Measurements from ENCODE around the gene HYAL3. TPM values are rescaled to one million over a fixed set of nuclear protein-coding genes. Genes with fewer than 3 reads are reported as not detected.

The HYAL3 gene
- total and polyA plus RNA-seq, 10 of the 15 experiments (the other 5 are each of a cell fraction or from before 2014, with no cell fraction given) = 0.37 to 4.2 (median 2.8) TPM

DNA sequence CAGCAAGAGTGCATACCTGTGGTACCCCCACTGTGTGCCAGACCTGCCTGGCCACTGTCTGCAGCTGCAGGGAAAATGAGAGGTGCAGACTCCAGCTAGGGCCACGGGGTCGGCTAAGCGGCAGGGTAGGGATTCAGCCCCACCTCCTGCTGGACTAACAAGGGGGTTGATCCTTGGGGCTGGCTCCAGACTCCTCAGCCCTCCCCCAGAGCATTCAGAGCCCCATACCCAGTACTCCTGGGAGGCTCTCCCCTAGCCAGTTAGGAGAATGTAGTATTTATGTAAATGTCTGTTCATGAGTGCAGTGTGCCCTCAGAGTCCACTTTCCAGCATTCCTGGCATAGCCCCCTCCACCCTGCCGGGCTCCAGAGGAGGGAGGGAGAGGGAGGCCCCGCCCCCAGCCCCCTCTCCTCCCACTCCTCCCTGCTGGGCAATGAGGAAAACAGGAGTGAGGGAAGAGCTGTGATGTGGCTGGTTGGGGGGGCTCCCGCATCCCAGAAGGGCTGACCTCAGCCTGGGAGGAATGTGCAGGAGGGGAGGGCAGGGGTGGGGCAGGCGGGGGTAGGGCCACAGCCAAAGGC is 34.7 kb downstream of the HYAL3 start:
- Histone ChIP-seq H2AFZ (ENCODE audit: control insufficient read depth, low read depth, low read length) (no peak overlapping the region), H3K79me2 (ENCODE audit: control insufficient read depth, insufficient read depth, low read length) (no peaks in the 10 kb centered on the region), H3K27me3 (replicated peaks in 1 of 2; ENCODE audit: control insufficient read depth in 2 of 2, insufficient read depth in 2 of 2, low read length in 1 of 2) (peaks cover 0 to 4% of the 10 kb centered on the region in 2 experiments; a peak in 1 of 4 replicates), H4K20me1 (ENCODE audit: control insufficient read depth, insufficient read depth) (no peaks in the 10 kb centered on the region), H3K4me2 (ENCODE audit: control insufficient read depth, insufficient read depth) (no peak overlapping the region), H3K36me3 (ENCODE audit: control insufficient read depth in 2 of 2, insufficient read depth in 2 of 2, low read length in 1 of 2) (no peaks in the 10 kb centered on the region), H3K4me1 (ENCODE audit: control insufficient read depth, insufficient read depth, low read length) (peaks cover 13% of the 10 kb centered on the region), H3K9ac (ENCODE audit: control insufficient read depth, insufficient read depth, low read length) (no peak overlapping the region), H3K27ac (ENCODE audit: control insufficient read depth, insufficient read depth) (no peak overlapping the region), H3K4me3 (no peak overlapping the region), H3K9me3 (replicated peaks; ENCODE audit: control insufficient read depth, insufficient read depth, low read length) (no peaks in the 10 kb centered on the region)
- intact Hi-C loops (cut with micrococcal nuclease; ENCODE audit: unreplicated experiment) = no loop called here
- CTCF ChIA-PET = interaction anchor here (1.0 to 1.1 kb wide), 2 partner anchors 18 to 70 kb away, joined by 3 to 4 read pairs; no protein-coding TSS in a partner anchor
- SMC1A ChIA-PET (ENCODE audit: uncharacterized antibody, unreplicated experiment) = no interaction called here
- ATAC-seq (no peak), FAIRE-seq (no peak), DNase-seq (ENCODE audit: low read depth, low spot score) (no peak)
- POLR2A ChIA-PET = no interaction called here
- in situ Hi-C loops (cut with MboI) = no loop called here
- WGBS (ENCODE audit: insufficient coverage, insufficient replicate concordance, low lambda C conversion rate, missing lambda C conversion rate) = 50% methylated on average over 5 of the region's 7 CpGs
- RAD21 ChIA-PET (ENCODE audit: unreplicated experiment) = interaction anchor here (1.7 kb wide), 1 partner anchor 18 kb away, joined by 5 read pairs; no protein-coding TSS in a partner anchor
- no TSS peak for BruUV-seq (replicated peaks)
- no peak for TF ChIP-seq ZBED1 (IDR thresholded peaks at IDR 0.05; ENCODE audit: borderline replicate concordance)
- no peak for TF ChIP-seq TAF1 (IDR thresholded peaks at IDR 0.05; ENCODE audit: borderline replicate concordance, low read depth, low read length)
- TF ChIP-seq, protein P1, sequence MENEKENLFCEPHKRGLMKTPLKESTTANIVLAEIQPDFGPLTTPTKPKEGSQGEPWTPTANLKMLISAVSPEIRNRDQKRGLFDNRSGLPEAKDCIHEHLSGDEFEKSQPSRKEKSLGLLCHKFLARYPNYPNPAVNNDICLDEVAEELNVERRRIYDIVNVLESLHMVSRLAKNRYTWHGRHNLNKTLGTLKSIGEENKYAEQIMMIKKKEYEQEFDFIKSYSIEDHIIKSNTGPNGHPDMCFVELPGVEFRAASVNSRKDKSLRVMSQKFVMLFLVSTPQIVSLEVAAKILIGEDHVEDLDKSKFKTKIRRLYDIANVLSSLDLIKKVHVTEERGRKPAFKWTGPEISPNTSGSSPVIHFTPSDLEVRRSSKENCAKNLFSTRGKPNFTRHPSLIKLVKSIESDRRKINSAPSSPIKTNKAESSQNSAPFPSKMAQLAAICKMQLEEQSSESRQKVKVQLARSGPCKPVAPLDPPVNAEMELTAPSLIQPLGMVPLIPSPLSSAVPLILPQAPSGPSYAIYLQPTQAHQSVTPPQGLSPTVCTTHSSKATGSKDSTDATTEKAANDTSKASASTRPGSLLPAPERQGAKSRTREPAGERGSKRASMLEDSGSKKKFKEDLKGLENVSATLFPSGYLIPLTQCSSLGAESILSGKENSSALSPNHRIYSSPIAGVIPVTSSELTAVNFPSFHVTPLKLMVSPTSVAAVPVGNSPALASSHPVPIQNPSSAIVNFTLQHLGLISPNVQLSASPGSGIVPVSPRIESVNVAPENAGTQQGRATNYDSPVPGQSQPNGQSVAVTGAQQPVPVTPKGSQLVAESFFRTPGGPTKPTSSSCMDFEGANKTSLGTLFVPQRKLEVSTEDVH (IDR thresholded peaks at IDR 0.05; ENCODE audit: low read depth, partially characterized antibody) = no peak
- TF ChIP-seq EZH2 (IDR thresholded peaks at IDR 0.05; ENCODE audit: borderline replicate concordance, control insufficient read depth, low read depth, low read length) = no peak
- TF ChIP-seq JUNB (IDR thresholded peaks at IDR 0.05) = no peak
- TF ChIP-seq, protein P2, sequence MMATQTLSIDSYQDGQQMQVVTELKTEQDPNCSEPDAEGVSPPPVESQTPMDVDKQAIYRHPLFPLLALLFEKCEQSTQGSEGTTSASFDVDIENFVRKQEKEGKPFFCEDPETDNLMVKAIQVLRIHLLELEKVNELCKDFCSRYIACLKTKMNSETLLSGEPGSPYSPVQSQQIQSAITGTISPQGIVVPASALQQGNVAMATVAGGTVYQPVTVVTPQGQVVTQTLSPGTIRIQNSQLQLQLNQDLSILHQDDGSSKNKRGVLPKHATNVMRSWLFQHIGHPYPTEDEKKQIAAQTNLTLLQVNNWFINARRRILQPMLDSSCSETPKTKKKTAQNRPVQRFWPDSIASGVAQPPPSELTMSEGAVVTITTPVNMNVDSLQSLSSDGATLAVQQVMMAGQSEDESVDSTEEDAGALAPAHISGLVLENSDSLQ (IDR thresholded peaks at IDR 0.05) = no peak
- TF ChIP-seq, protein P3, sequence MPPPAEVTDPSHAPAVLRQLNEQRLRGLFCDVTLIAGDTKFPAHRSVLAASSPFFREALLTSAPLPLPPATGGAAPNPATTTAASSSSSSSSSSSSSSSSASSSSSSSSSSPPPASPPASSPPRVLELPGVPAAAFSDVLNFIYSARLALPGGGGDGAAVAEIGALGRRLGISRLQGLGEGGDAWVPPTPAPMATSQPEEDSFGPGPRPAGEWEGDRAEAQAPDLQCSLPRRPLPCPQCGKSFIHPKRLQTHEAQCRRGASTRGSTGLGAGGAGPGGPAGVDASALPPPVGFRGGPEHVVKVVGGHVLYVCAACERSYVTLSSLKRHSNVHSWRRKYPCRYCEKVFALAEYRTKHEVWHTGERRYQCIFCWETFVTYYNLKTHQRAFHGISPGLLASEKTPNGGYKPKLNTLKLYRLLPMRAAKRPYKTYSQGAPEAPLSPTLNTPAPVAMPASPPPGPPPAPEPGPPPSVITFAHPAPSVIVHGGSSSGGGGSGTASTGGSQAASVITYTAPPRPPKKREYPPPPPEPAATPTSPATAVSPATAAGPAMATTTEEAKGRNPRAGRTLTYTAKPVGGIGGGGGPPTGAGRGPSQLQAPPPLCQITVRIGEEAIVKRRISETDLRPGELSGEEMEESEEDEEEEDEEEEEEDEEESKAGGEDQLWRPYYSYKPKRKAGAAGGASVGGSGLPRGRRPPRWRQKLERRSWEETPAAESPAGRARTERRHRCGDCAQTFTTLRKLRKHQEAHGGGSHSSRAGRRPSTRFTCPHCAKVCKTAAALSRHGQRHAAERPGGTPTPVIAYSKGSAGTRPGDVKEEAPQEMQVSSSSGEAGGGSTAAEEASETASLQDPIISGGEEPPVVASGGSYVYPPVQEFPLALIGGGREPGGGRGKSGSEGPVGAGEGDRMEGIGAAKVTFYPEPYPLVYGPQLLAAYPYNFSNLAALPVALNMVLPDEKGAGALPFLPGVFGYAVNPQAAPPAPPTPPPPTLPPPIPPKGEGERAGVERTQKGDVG (CRISPR knock-in tag; IDR thresholded peaks at IDR 0.05) = no peak
- TF ChIP-seq GABPA (IDR thresholded peaks at IDR 0.05; ENCODE audit: low read depth) = no peak
- no peak for TF ChIP-seq MEF2B (IDR thresholded peaks at IDR 0.05; ENCODE audit: partially characterized antibody, poor library complexity, severe bottlenecking)
- no peak for TF ChIP-seq ZNF207 (IDR thresholded peaks at IDR 0.05; ENCODE audit: borderline replicate concordance)
- TF ChIP-seq PAX8 (IDR thresholded peaks at IDR 0.05) = no peak
- TF ChIP-seq, protein P4, sequence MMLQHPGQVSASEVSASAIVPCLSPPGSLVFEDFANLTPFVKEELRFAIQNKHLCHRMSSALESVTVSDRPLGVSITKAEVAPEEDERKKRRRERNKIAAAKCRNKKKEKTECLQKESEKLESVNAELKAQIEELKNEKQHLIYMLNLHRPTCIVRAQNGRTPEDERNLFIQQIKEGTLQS (IDR thresholded peaks at IDR 0.05; ENCODE audit: borderline replicate concordance, extremely low read depth, low read depth, low read length) = no peak
- no peak for TF ChIP-seq POU2F2 (IDR thresholded peaks at IDR 0.05; ENCODE audit: borderline replicate concordance, low read depth, low read length)
- TF ChIP-seq ETV6 (conservative IDR thresholded peaks at IDR 0.05 in 1 of 2, IDR thresholded peaks at IDR 0.05 in 1 of 2; ENCODE audit: borderline replicate concordance in 1 of 2, low read depth in 1 of 2) = no peak
- no peak for TF ChIP-seq NR2F1 (conservative IDR thresholded peaks at IDR 0.05)

Measured in GM12878 (cell line).